HG03565 (cell line): ENCODE measurements around the gene RTL9.
"Not testable (repeated sequence)": the region's sequence is repeated elsewhere in the genome, so short reads cannot be mapped to it uniquely, and the experiment has no call there.

ENCODE experiments used
- ATAC-seq: cut with Tn5 transposase; IDR thresholded peaks from one replicate; pipeline ENCODE4 v1.9.1; 2021; ENCODE audit warnings: mild to moderate bottlenecking, moderate library complexity; ENCODE audit not compliant: unreplicated experiment

RTL9 gene

GRCh38 chrX:110358548-110358947 is at the start of gene RTL9:
Gene RTL9 (plus strand): TSS chrX:110358848. CDS start chrX:110450618, 91,770 bp downstream.
- ATAC-seq = no peak

GRCh38 chrX:110310000-110310790 is 48.5 kb upstream of the RTL9 start:
- ATAC-seq = peak; percentile 5

- ATAC-seq = peak; percentile 67
Measured at GRCh38 chrX:110310896-110311295, 47.8 kb upstream of the RTL9 start.

DNA sequence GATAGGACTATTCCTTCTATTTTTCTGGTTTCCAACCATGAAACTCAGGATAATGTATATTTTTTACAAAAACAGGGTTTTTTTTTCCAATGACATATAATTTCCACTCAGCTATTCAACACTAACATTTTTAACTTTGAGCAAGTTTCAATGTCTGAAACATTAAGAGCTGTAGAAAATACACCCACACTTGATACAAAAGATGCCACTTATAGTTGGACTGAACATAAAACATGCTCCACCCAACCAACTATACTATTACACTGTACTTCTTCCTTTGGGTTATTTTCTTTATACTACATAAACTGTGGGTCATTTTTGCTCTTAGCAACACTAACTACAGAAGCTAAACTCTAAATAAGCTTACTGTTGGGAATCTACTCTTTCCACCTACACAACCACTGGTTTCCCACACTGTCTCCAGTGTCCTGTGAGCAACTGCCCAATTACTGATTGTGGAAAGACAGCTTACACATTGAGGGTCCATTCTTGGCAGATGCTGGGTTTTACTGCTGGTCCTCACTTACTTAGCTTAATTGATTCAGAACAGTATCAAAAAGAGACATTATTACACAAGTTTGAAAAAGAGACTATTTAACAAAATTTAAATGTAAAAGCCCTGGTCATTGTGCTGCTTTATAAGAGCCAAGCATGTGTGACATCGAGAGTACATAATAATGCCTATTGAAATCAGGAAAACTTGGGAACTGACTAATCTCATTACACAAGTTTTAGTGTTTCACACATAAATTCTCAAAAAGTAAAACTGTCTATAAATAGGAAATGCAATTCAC is 47.0 kb upstream of the RTL9 start:
- ATAC-seq = no peak

- no peak for ATAC-seq
Measured at GRCh38 chrX:110315551-110315950, 43.1 kb upstream of the RTL9 start.

- ATAC-seq = no peak
Measured at GRCh38 chrX:110316351-110317060, 42.1 kb upstream of the RTL9 start.

GRCh38 chrX:110317061-110317819 is 41.4 kb upstream of the RTL9 start:
- ATAC-seq = no peak

GRCh38 chrX:110317820-110318663 is 40.6 kb upstream of the RTL9 start, which contains the start of gene AMMECR1:
Gene AMMECR1 (minus strand): TSS chrX:110318085. CDS start chrX:110318071, 14 bp downstream.
- ATAC-seq = peak; percentile 60

DNA sequence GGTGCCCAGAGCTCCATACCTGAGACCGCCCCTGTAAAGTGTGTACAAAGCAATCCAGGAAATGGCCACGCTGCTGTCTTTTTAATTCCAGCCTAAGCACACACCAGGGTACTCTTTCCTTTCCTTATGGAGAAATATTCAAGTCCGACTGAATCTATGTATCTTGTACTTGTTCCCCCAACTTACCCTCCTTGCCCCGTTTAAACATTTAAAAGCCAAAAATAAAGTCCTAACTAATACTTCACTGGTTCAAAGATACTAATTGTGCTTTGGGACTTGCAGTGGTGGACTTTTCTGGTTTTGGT is 40.0 kb upstream of the RTL9 start:
- no peak for ATAC-seq

DNA sequence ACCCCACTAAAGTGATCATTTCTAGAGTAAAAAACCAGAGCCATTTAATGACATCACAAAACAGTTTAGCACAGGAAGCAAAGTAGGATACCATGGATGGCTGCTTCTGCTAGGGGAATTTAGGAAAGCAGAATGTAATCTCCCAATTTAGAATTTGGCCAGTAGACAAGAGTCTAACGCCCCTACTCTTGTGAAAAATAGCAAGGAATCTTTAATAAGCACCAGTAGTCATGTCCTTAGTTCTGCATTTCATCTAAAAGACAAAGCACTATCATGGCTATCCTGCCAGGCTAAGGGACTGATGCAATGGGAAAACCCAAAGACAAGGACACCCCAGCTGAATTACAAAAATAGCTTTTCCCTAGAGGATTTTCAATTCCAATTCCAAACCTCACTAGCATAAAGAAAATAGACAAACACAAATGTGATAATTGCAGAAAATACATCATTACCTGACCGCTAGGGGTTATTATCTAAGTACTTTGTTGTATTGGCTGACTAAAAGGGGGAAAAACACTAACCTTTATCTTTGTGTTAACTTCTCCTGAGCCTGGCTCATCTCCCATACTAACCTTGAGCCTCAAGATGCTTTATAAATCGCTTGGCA is 38.2 kb upstream of the RTL9 start:
- ATAC-seq = no peak

GRCh38 chrX:110321081-110321480 is 37.6 kb upstream of the RTL9 start:
- ATAC-seq = no peak

DNA sequence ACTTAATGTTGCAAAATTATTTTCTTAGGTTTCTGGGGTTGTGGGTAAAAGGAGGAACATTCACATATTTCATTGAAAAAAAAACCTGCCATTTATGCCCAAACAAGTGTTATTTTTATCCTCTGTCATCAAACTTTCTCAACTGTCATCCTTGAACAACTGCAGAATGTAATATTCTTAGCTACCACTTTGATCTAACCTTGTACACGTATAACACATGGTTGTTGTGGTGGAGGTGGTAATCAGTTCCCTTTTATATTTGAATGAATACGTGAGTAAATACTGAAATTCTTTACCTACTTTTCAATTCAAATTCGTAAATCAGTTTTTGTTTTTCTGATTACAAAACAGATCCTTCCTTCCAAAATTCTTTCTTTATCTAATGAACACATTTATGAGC is 37.0 kb upstream of the RTL9 start:
- ATAC-seq = peak; percentile 30

GRCh38 chrX:110322603-110323002 is 36.0 kb upstream of the RTL9 start:
- ATAC-seq = no peak

DNA sequence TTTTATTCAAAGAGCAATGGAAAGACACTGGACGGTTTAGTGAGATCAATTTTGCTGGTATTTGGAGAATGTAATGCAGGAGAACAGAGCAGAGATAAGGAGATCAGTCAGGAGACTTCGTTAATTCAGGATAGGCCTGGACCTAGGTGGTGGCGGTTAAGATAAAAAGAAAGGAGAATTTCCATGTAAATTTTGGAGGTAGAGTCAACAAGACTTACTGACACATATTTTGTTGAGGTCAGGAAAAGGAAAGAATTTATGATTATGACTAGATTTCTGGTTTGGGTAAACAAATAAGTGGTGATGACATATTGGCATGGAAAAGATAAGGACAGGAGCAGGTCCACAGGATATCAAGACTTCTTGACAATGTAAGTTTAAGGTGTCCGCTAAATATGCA is 31.9 kb upstream of the RTL9 start:
- no peak for ATAC-seq

GRCh38 chrX:110327336-110327735 is 31.3 kb upstream of the RTL9 start:
- no peak for ATAC-seq

- not testable (repeated sequence) for ATAC-seq
Measured at GRCh38 chrX:110328613-110329012, 30.0 kb upstream of the RTL9 start.

DNA sequence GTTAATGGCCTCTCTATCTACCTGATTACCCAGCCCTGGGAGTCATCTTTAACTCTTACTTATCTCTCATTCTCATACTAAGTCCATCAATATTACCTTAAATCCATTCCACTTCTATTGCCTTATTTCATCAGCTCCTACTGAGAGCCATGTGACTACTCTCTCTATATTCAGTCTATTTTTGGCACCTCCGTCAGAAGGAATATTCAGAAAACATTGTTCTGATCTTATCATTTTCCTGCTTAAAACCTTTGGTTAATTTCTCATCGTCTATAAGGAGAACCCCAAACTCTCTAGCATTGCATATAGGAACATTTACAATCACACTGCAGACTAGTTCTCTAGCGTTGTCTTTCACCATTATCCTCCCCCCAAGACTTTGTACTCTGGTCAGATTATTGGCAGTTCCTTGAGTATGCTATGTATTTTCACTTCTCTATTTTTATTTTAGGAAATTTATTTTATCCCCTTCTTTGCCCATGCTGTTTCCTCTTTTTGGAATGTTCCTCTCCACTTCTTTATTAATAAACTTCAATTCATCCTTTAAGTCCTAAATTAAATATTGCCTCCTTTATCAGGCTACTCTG is 27.1 kb upstream of the RTL9 start:
- ATAC-seq = no peak

- ATAC-seq = not testable (repeated sequence)
Measured at GRCh38 chrX:110333458-110333857, 25.2 kb upstream of the RTL9 start.

DNA sequence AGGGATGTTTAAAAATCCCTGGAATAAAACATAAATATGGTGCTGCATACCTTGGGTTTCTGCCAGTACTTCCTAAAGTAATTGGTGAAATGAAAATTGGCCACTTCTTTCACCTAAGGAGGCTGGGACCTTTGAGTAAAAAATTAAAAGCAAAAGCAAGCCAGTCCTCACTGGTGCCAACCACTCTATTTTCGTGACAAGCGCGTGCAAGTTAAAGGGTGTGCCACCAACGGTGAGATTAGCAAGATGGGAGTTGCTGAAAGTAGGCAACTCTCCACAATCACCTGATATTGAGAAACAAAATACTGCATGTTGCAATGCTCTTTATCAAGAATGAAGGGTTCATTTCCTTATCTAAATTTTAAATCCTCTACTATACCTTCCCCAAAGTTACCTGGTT is 19.7 kb upstream of the RTL9 start:
- no peak for ATAC-seq
